HepG2 (cell line): ENCODE results near the gene BCKDHA. TPM values are rescaled to one million over a fixed set of nuclear protein-coding genes. Genes with fewer than 3 reads are reported as not detected.

Source experiments
- ATF2 ChIP-seq: sonication (generic); formaldehyde crosslinking; IDR thresholded peaks from 2 replicates; pipeline ENCODE4 v1.4.0; 2020; ENCODE audit warnings: missing genetic modification reagents
- FOXK1 ChIP-seq: sonication (generic); formaldehyde crosslinking; IDR thresholded peaks from 2 replicates; pipeline ENCODE4 v1.4.0; 2020; ENCODE audit warnings: low read depth, missing genetic modification reagents, borderline replicate concordance
- MATR3 ChIP-seq: sonication (generic); formaldehyde crosslinking; IDR thresholded peaks from 2 replicates; pipeline ENCODE4 v1.4.0; 2020; ENCODE audit warnings: missing genetic modification reagents
- MIXL1 ChIP-seq: IDR thresholded peaks from 2 replicates; pipeline ENCODE4 v1.6.1; 2016
- PHB2 ChIP-seq: fragments of 450-650 bp; IDR thresholded peaks from 2 replicates; pipeline ENCODE4 v1.6.1; 2018; ENCODE audit not compliant: partially characterized antibody
- RNF2 ChIP-seq: fragments of 450-650 bp; conservative IDR thresholded peaks from 2 replicates; pipeline ENCODE4 v1.6.1; 2016; ENCODE audit warnings: low read depth
- SIN3B ChIP-seq: fragments of 150-350 bp; IDR thresholded peaks from 2 replicates; pipeline ENCODE4 v1.6.1; 2014; ENCODE audit warnings: low read length
- TOE1 ChIP-seq: sonication (generic); formaldehyde crosslinking; IDR thresholded peaks from 2 replicates; pipeline ENCODE4 v1.4.0; 2020; ENCODE audit warnings: mild to moderate bottlenecking, missing genetic modification reagents
- TSC22D2 ChIP-seq: sonication (generic); formaldehyde crosslinking; IDR thresholded peaks from 2 replicates; pipeline ENCODE4 v1.5.1; 2020; ENCODE audit warnings: missing genetic modification reagents, mild to moderate bottlenecking, borderline replicate concordance
- ZBTB46 ChIP-seq: sonication (generic); formaldehyde crosslinking; IDR thresholded peaks from 2 replicates; pipeline ENCODE4 v1.4.0; 2020; ENCODE audit warnings: mild to moderate bottlenecking, missing genetic modification reagents, borderline replicate concordance
- ZIK1 ChIP-seq: sonication (generic); formaldehyde crosslinking; IDR thresholded peaks from 2 replicates; pipeline ENCODE4 v1.5.0; 2020; ENCODE audit warnings: mild to moderate bottlenecking, low read depth, missing genetic modification reagents, borderline replicate concordance
- ZNF567 ChIP-seq: sonication (generic); formaldehyde crosslinking; IDR thresholded peaks from 2 replicates; pipeline ENCODE4 v1.8.1; 2023; ENCODE audit warnings: mild to moderate bottlenecking, missing genetic modification reagents, borderline replicate concordance
- ZNF703 ChIP-seq: sonication (generic); formaldehyde crosslinking; IDR thresholded peaks from 2 replicates; pipeline ENCODE4 v1.5.1; 2020; ENCODE audit warnings: missing genetic modification reagents, mild to moderate bottlenecking, moderate library complexity, borderline replicate concordance
- ZNF850 ChIP-seq: sonication (generic); formaldehyde crosslinking; conservative IDR thresholded peaks from 2 replicates; pipeline ENCODE4 v1.9.0; 2021; ENCODE audit warnings: mild to moderate bottlenecking, missing genetic modification reagents
- polyA plus RNA-seq, 8 experiments: library from polyadenylated mRNA; depleted of rRNA in 3 of 8; stranded (reverse) in 7 of 8; unstranded in 1 of 8; fragments of >200 nt; fragmentation: Illumina TruSeq in 4 of 8; extraction: Trizol in 4 of 8; gene quantifications; 2 replicates each; pipeline versions ENCODE4 v1.2.1 to v1.2.3, GENCODE V29; 2011 to 2016; ENCODE audit warnings: low read depth in 4 of 8, missing spikeins in 1 of 8, mixed read lengths in 1 of 8; ENCODE audit not compliant: insufficient read depth in 1 of 8
- total RNA-seq, 5 experiments: library from RNA; depleted of rRNA; stranded (reverse); fragments of >200 nt; fragmentation: Illumina TruSeq; extraction: Trizol; gene quantifications; 2 replicates each; pipeline ENCODE4 v1.2.3, GENCODE V29; 2016; ENCODE audit warnings: low read depth in 1 of 5
- TF ChIP-seq, protein P1 (sequence below): sonication (generic); formaldehyde crosslinking; IDR thresholded peaks from 2 replicates; pipeline ENCODE4 v1.4.0; 2020; ENCODE audit warnings: missing genetic modification reagents
- TF ChIP-seq, protein P2 (sequence below): sonication (generic); formaldehyde crosslinking; IDR thresholded peaks from 2 replicates; pipeline ENCODE4 v1.8.0; 2022; ENCODE audit warnings: mild to moderate bottlenecking, missing genetic modification reagents, moderate library complexity
- TF ChIP-seq, protein P3 (sequence below), 2 experiments: sonication (generic) in 1 of 2; formaldehyde crosslinking in 1 of 2; IDR thresholded peaks; 2 replicates each; pipeline versions ENCODE4 v1.6.1 to v1.9.0; 2014 to 2022; ENCODE audit warnings: antibody characterized with exemption in 1 of 2, borderline replicate concordance in 1 of 2, inconsistent platforms in 1 of 2, low read depth in 1 of 2, missing genetic modification reagents in 1 of 2

The BCKDHA gene
- total and polyA plus RNA-seq, 2 of the 13 experiments (the other 11 are each of a cell fraction or from before 2014, with no cell fraction given), result 11.8 to 31.5 TPM

DNA sequence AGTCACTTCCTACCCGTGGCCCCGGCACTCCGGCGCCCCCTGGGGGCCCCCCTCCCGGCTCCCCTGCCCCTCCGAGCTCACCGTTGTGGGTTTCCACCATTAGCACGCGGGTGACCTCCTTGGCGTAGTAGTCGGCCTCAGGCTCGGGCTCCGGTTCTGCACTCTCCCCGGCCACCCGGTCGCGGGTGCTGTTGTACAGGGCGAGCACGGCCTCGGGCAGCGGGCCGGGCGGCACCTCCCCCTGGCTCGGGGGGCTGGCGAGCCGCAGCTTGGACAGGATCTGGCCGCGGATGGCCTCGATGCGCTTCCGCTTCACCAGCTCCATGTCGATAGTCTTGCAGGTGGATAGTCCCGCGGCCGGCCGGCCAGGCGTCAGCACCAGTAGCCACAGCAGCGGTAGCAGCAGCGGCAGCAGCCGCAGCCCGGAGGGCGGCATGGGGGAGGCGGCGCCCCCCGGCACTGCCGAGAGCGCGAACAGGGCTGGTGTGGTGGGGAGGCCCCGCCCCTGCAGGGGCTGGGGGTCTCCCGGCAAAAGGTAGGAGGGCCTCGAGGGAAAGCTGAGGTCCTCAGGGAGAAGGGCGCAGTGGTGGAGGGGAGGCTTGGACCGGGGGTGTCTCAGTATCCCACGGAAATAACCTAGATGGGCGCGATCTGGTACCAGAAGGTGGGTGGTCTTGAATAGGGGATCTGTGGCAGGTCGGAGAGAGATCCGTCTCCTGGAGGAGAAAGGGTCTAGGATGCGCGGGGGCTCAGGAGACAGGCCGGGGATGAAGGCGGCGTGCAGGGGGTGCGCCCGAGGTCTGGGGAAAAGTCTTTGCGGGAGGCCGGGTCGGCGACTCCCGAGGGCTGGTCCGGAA is 44.8 kb upstream of the BCKDHA start (continued):
- TF ChIP-seq RNF2 (0 out of 2 replicates have a peak, but pooled peaks have one; percentile 49), MIXL1 (CRISPR knock-in tag) (no peak), ATF2 (CRISPR knock-in tag) (no peak), ZIK1 (CRISPR knock-in tag) (no peak), PHB2 (no peak), ZNF567 (no peak), MATR3 (no peak), TSC22D2 (CRISPR knock-in tag) (no peak), FOXK1 (CRISPR knock-in tag) (peak; percentile 38; the same call in 1 of the 2 replicates), ZNF703 (no peak), ZBTB46 (CRISPR knock-in tag) (no peak), TOE1 (CRISPR knock-in tag) (no peak), ZNF850 (CRISPR knock-in tag) (no peak), SIN3B (no peak)
- TF ChIP-seq, protein P1, sequence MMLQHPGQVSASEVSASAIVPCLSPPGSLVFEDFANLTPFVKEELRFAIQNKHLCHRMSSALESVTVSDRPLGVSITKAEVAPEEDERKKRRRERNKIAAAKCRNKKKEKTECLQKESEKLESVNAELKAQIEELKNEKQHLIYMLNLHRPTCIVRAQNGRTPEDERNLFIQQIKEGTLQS (CRISPR knock-in tag), result no peak
- TF ChIP-seq, protein P2, sequence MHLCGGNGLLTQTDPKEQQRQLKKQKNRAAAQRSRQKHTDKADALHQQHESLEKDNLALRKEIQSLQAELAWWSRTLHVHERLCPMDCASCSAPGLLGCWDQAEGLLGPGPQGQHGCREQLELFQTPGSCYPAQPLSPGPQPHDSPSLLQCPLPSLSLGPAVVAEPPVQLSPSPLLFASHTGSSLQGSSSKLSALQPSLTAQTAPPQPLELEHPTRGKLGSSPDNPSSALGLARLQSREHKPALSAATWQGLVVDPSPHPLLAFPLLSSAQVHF (CRISPR knock-in tag), result 0 out of 2 replicates have a peak, but pooled peaks have one; percentile 37
- TF ChIP-seq, protein P3, sequence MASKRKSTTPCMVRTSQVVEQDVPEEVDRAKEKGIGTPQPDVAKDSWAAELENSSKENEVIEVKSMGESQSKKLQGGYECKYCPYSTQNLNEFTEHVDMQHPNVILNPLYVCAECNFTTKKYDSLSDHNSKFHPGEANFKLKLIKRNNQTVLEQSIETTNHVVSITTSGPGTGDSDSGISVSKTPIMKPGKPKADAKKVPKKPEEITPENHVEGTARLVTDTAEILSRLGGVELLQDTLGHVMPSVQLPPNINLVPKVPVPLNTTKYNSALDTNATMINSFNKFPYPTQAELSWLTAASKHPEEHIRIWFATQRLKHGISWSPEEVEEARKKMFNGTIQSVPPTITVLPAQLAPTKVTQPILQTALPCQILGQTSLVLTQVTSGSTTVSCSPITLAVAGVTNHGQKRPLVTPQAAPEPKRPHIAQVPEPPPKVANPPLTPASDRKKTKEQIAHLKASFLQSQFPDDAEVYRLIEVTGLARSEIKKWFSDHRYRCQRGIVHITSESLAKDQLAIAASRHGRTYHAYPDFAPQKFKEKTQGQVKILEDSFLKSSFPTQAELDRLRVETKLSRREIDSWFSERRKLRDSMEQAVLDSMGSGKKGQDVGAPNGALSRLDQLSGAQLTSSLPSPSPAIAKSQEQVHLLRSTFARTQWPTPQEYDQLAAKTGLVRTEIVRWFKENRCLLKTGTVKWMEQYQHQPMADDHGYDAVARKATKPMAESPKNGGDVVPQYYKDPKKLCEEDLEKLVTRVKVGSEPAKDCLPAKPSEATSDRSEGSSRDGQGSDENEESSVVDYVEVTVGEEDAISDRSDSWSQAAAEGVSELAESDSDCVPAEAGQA (IDR thresholded peaks at IDR 0.05; ENCODE audit: low read depth), result no peak
- TF ChIP-seq, protein P3 (CRISPR knock-in tag; IDR thresholded peaks at IDR 0.05; ENCODE audit: borderline replicate concordance), result no peak
